NCI-H2171 treated with DMSO at 0.1 percent for 48 hours (cell line): ENCODE results near the gene IFT74.

ENCODE experiments used
- DNase-seq: peaks from one replicate; lab custom pipeline; 2025; lab: John Stamatoyannopoulos, UW

Gene IFT74

DNA sequence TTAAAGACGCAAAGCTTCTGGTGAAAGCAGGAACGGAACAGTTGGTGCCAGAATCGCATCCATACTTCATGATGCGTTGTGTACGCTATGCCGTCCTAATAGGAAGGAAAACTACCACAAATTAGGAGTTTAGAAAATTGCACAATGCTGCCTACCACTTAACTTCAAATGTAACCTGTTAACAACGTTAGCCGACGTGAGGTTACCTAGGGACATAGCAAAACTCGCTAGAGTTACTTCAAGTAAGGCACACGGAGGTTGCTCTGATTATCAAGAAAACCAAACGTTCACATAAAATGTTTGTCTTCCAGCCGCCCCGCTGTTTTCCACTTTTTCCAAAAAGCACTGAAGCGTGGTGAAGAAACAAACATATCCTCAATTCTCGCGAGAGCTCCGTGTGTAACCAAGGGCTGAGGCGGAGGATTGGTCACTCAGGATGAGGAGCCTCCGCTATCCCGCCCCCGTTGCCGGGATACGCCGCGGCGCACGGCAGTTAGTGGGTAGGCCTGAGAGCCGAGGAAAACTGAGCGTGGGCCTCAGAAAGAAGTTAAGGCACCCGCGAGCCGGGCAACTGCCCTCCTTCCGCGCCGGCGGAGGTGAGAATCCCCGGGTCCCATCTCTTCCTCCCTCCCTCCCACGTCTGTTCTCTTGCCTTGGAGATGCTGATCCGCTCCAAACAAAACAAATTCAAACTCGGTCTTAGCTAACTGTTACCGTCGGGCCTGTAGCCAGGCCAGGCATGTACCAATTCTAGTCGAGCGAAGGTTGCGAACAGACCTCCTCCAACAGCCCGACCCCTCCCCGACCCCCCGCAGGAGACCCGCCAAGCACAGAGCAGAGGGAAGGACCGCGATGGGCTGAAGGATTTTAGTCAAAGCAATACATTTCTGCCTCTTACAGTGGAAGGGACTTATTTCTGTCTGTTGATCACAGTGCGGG, at the start of gene IFT74:
IFT74 (plus strand) TSS at position 492 of the 939 bp plus-strand sequence. CDS start 5,556 bp downstream, outside the sequence.
- DNase-seq: peak; percentile 88

- DNase-seq: no peak
Measured at GRCh38 chr9:26913138-26913668, 43.0 kb upstream of the IFT74 start.

- DNase-seq: no peak
Measured at GRCh38 chr9:26919698-26920097, 36.5 kb upstream of the IFT74 start.

DNA sequence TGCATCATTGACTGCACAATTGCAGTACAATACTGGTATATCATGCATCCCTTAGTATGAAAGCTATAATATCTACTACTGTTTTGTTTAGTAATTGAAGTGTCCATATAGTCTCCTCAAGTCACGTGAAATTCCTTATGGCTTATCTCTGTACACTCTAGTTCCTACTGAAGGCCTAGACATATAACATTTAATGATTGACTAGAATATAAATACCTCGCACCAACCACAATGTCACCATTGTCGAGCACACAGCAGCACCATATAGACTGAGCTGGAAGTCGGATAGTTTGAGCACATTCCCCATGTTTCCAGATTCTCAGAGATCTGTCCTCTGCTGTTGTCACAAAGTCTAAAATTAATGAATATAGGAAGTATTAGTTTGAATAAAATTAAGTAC, 30.6 kb upstream of the IFT74 start:
- no peak for DNase-seq

DNA sequence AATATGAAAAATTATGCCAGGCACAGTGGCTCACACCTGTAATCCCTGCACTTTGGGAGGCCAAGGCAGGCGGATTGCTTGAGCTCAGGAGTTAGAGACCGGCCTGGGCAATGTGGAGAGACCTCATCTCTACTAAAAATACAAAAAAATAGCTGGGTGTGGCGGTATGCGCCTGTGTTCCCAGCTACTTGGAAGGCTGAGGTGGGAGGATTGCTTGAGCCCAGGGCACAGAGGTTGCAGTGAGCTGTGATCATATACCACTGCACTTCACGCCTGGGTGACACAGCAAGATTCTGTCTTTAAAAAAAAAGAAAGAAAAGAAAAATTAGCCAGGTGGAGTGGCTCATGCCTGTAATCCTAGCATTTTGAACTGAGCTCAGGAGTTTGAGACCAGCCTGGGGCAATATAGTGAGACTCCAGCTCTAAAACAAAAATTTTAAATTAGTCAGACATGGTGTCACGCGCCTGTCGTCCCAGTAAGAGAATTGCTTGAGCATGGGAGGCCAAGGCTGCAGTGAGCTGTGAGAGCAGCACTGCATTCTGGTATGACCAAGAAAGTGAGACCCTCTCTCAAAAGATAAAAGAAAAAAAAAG, 27.2 kb upstream of the IFT74 start:
- DNase-seq: no peak

DNA sequence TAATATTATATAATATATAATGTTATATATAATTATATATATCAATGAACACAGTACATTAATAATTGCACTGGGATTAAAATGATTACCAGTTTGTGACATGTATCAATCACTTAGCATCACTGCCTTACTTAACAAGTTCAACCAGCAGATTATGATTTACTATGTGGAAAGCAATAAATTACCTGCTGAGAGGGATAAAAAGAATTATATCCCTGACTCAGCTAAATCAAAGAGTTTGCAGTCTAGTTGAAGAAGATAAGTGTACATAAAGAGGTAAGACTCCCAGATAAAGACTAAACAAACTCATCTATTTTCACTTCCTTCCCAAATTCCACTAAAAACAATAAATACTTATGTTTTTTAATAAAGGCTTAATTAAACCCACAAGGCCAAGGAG, 20.4 kb upstream of the IFT74 start:
- no peak for DNase-seq

DNA sequence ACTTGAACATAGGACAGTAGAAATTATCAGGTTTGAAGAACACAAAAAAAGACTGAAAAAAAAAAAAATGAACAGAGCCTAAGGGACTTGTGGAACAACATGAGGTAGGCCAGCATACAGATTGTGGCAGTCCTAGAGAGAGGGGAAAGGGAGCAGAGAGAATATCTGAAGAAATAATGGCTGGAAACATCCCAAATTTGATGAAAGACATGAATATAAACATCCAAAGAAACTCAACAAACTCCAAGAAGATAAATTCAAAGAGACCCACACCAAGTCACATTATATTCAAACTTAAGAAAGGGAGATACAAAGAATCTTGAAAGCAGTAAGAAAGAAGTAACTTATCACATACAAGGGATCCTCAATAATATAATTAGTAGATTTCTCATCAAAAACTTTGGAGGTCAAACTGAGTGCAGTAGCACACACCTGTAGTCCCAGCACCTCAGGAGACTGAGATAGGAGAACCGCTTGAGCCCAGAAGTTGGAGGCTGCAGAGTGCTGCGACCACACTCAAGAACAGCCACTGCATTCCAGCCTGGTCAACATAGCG, 18.3 kb upstream of the IFT74 start:
- DNase-seq: no peak

GRCh38 chr9:26939955-26940711, 16.1 kb upstream of the IFT74 start:
- DNase-seq: no peak

GRCh38 chr9:26940779-26941178, 15.4 kb upstream of the IFT74 start:
- DNase-seq: no peak

GRCh38 chr9:26945591-26945990, 10.6 kb upstream of the IFT74 start:
- DNase-seq: no peak

- peak; percentile 87 for DNase-seq
Measured at GRCh38 chr9:26946753-26947727, 9.2 kb upstream of the IFT74 start, which contains the start of gene PLAA. TSS of gene PLAA (minus strand) at chr9:26947242. CDS start at chr9:26947045, 197 bp downstream.

DNA sequence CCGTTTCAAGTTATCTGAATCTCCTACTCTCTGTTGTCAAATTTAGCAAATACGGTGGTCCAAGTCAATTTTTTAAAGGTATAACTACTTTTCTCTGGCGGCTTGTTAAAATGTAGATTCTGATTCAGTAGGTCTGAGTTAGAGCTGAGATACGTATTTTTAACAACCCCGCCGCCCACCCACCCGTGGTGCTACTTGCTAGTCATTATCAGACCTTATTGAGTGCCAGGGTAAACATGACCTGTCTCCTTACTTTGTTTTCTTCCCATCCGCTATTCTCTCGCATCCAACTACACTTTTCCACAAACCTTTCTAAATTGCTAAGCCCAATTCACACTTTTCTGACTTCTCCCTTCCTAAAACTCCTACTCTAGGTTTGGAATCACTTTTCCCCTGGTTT, 8.5 kb upstream of the IFT74 start:
- DNase-seq: peak; percentile 19

GRCh38 chr9:26949637-26950069, 6.6 kb upstream of the IFT74 start:
- no peak for DNase-seq

DNA sequence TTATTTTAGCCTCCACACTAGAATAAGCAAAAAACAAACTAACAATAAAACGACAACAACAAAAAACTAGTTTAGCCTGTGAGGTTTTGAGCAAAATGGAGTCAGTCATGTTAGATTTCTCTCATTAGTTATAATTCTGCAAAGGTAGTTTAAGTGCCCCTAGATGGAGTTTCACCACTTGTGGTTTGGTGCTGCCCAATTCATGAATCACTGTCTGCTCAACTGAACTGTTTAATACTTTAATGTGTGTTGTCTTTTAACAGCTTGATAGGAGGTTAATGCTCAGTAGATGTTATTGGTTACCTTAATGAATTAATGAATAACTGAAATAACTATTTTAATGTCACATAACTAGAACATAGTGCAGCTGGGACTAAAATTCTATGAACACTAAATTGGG, 5.7 kb upstream of the IFT74 start:
- no peak for DNase-seq

GRCh38 chr9:26951794-26952193, 4.4 kb upstream of the IFT74 start:
- no peak for DNase-seq

DNA sequence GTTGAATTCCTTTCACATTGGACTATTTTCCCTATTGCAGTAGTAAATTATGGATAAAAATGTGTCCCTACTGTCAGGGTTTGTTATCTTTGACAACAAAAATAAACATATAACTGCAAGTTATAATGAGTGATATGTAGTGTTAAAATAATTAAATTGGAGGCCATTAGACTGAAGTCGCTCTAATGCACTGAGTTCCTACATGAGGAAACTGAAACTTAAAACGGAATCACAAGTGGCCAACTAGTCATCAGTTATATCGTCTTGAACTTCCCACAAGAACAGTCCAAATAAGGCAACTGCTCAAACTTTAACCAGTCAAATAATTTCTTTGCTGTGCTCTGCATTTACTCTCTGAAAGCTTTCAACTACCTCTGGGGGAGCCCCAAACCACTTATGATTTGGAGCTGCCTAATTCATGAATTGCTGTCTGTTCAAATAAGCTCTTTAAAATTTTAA, 2.1 kb upstream of the IFT74 start:
- DNase-seq: no peak

DNA sequence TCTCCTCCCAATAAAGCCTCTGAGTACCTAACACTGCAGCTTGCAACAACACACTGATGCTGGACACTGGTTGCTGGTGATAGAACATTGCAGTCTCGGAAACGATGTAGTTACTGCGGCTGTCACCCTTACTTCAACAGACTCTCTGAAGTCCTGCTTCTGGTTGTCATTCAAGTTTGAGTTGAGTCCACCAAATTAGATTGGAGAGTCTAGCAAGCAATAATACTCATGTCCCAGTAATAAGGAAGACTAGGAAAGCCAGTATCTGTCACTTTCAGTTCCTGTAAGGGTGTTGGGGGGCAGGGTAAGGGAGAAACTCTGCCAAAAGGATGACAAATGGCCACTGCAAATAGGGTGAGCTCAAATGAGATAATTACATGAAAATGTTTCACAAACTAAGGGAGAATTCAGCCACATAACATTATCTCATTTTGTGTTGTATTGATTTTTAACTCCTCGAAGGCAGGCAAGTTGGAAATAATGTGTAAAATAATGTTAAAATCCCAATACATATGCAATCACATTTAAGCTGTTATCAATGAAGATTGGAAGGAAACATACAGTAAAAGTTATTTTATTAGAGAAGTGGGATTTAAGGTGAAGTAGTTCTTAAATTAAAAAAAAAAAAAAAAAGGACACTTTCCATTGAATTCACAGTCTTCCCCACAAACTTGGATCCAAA, 849 bp upstream of the IFT74 start:
- DNase-seq: no peak

- DNase-seq: no peak
Measured at GRCh38 chr9:26956860-26957233, 635 bp downstream of the IFT74 start.

DNA sequence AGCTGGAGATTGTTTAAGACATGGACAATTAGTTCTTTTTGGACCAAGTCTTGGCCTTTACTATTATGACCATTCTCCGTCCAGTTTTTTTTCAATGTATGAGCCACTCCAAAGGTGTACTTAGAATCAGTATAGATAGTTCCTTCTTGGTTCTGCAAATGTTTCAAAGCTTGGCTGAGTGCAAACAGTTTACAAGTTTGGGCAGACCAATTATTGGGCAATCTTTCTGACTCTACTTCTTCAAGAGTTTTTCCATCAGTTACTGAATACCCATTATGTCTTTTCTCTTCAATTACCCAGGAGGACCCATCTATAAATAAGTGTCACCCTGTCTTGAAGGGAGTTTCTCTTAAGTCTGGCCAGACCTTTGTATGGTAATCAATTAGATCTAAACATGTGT, 15.5 kb downstream of the IFT74 start:
- no peak for DNase-seq

DNA sequence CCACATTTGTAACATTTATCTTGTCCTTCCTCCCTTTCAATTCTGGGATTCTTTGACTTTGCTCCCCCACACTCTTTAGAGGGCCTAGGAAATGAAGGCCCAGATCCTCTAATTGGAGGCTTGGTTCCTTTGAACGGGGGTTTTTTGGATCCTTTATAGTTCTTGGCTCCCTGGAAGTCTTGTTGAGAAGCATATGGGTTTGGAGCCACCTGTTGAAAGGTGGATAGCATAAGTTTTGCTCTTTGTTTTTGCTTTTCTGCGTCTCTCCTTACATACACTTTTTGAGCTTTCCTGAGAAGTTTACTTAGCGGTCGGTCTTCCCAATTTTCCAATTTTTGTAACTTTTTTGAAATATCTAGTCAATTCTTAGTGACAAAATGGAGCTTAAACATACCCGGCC, 17.8 kb downstream of the IFT74 start:
- DNase-seq: no peak
